MM.1S (cell line): ENCODE results near the gene HOXA11.

Source experiments
- EZH2 ChIP-seq: fragments of 300-600 bp; sonication (generic); optimal IDR thresholded peaks from 2 replicates; pipeline ENCODE3; 2017; ENCODE audit warnings: low read depth, mild to moderate bottlenecking, antibody characterized with exemption, low read length, mixed read lengths
- TF ChIP-seq, protein P1 (sequence below): fragments of 300-600 bp; sonication (generic); IDR thresholded peaks from 2 replicates; pipeline ENCODE4 v1.5.1; 2016; ENCODE audit warnings: antibody characterized with exemption, low read length, mixed read lengths

DNA sequence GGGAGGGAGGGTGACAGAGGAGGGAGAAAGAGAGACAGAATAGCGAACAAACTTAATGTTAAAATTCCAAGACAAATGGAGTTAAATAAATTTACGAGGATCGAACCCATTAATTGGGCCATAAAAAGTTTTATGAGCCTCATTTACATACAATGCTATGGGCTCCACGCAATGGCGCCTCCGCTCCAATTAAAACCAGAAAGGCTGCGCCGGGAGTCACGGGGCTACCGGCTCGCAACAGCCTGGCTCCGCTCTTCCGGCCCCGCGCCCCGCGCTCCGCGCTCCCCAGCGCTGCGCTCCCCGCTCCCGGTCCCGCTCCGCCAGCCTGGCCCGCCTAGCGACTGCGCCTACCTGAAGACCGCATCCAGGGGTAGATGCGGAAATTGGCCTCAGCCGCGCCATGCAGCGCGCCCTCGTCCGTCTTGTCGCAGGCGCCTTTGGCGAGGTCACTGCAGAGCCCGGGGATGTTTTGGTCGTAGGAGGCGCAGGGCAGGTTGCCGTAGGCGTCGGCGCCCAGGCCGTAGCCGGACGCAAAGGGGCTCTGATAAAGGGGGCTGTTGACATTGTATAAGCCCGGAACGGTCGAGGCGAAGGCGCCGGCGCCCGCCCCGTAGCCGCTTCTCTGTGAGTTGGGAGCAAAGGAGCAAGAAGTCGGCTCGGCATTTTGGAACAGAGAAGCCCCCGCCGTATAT is 29.1 kb downstream of the HOXA11 start:
- TF ChIP-seq EZH2, result no peak
- TF ChIP-seq, protein P1, sequence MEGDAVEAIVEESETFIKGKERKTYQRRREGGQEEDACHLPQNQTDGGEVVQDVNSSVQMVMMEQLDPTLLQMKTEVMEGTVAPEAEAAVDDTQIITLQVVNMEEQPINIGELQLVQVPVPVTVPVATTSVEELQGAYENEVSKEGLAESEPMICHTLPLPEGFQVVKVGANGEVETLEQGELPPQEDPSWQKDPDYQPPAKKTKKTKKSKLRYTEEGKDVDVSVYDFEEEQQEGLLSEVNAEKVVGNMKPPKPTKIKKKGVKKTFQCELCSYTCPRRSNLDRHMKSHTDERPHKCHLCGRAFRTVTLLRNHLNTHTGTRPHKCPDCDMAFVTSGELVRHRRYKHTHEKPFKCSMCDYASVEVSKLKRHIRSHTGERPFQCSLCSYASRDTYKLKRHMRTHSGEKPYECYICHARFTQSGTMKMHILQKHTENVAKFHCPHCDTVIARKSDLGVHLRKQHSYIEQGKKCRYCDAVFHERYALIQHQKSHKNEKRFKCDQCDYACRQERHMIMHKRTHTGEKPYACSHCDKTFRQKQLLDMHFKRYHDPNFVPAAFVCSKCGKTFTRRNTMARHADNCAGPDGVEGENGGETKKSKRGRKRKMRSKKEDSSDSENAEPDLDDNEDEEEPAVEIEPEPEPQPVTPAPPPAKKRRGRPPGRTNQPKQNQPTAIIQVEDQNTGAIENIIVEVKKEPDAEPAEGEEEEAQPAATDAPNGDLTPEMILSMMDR, result no peak
